Measurements from ENCODE around the gene SH3D19.

Gene SH3D19

DNA sequence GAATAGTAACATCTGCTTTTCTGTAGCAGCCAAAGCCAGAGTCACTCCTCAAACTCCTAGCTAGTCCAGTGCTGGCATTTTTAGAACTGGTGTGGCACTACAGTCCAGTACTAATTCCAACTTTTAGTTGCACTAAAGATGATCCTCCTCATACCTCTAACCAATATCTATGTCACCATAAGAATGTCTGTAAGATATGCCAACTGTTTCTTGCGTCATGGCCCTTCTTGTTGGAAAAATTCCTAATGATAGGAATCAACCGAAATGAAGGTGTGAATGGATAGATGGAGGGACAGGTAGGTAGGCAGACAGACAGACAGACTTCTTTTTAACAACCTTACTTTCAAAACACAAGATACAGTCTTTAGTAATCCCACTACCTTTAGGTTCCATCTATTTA lies 123.0 kb downstream of the SH3D19 start:
- no peaks in the 10 kb centered on the region for H3K9me3 ChIP-seq (ENCODE audit: control insufficient read depth, insufficient read depth, low read length)
- no peak overlapping the region for H3K4me3 ChIP-seq (ENCODE audit: low read depth, low read length)
- H3K4me1 ChIP-seq (ENCODE audit: control insufficient read depth, insufficient read depth, low read length) = no peaks in the 10 kb centered on the region
- no peaks in the 10 kb centered on the region for H3K27me3 ChIP-seq (ENCODE audit: control insufficient read depth, insufficient read depth, low read length)
- H3K9ac ChIP-seq (ENCODE audit: low read depth, low read length) = no peak overlapping the region
- no peaks in the 10 kb centered on the region for H3K36me3 ChIP-seq (ENCODE audit: control insufficient read depth, insufficient read depth, low read length)

DNA sequence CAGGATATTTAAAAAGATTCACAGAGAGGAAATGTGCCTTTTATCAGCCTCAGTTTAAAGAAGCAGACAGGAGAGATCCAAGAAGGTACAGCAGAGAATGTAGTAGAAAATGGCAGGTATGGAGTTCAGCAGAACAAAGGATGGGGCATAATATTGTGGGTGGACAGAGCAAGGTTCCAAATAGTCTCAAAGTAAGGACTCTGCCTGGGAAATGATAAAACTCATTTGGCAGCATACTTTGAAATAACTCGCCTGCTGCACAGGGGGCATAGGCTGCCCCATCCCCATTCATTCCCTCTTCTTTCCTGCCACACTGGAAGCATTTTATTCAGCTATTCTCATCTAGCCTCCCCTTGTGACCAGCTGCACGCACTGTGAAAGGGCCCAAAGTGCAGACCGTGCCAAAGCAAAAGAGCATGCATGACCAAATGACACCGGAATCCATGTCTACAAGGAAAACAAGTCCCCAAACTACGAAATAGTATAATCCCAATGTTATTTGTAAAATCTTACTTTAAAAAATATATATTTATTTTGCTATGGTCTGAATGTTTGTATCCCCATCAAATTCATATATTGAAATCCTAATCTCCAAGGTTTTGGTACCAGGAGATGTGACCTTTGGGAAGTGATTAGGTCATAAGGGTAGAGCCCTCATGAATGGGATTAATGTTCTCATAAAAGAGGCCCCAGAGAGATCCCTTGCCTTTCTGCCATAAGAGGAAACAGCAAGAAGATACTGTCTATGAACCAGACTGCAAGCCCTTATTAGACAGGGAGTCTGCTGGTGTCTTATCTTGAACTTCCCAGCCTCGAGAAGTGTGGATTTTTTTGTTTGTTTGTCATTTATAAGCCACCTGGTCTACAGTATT lies 125.8 kb downstream of the SH3D19 start:
- Histone ChIP-seq H3K4me3 (ENCODE audit: low read depth, low read length) (no peak overlapping the region), H3K36me3 (ENCODE audit: control insufficient read depth, insufficient read depth, low read length) (no peaks in the 10 kb centered on the region), H3K27me3 (ENCODE audit: control insufficient read depth, insufficient read depth, low read length) (no peaks in the 10 kb centered on the region), H3K4me1 (ENCODE audit: control insufficient read depth, insufficient read depth, low read length) (no peaks in the 10 kb centered on the region), H3K9ac (ENCODE audit: low read depth, low read length) (no peak overlapping the region), H3K9me3 (ENCODE audit: control insufficient read depth, insufficient read depth, low read length) (no peaks in the 10 kb centered on the region)

DNA sequence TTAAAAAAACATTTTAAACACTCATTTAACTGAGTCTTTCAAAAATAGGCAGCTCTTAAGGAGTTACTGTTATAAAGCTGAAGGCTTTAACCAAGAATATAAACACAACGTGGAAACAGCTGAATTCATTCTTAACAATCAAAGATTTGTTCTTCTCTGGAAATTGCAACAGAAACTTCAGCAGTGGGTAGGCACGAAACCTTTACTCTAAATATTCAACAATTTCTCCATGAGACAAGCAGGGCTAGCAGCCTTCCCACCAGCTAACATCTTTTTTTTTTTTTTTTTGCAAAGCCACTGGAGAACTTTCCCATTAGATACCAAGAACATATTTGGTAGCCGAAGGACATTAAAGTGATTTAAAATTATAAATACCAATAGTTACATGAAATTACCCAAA lies 126.7 kb downstream of the SH3D19 start:
- Histone ChIP-seq H3K9ac (ENCODE audit: low read depth, low read length) (no peak overlapping the region), H3K27me3 (ENCODE audit: control insufficient read depth, insufficient read depth, low read length) (no peaks in the 10 kb centered on the region), H3K36me3 (ENCODE audit: control insufficient read depth, insufficient read depth, low read length) (no peaks in the 10 kb centered on the region), H3K4me3 (ENCODE audit: low read depth, low read length) (no peak overlapping the region), H3K4me1 (ENCODE audit: control insufficient read depth, insufficient read depth, low read length) (no peaks in the 10 kb centered on the region), H3K9me3 (ENCODE audit: control insufficient read depth, insufficient read depth, low read length) (no peaks in the 10 kb centered on the region)

DNA sequence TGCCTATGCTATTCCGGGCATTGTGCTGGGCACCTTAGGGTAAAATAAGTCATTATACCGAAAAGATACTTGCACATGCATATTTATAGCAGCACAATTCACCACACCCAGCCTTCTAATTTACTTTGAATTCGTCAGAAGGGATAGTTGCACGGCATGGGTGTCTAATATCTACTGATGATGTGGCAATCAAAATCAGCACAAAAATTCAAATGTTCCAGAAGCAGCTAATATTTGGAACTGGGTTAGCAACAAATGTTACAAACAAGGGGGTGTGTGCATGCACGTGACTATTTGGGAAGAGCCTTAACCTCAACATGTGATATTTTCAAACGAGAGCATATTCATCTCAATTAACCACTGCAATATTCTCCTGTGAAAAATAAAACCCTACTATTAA lies 128.2 kb downstream of the SH3D19 start:
- H3K27me3 ChIP-seq (ENCODE audit: control insufficient read depth, insufficient read depth, low read length) = no peaks in the 10 kb centered on the region
- H3K4me3 ChIP-seq (ENCODE audit: low read depth, low read length) = no peak overlapping the region
- no peaks in the 10 kb centered on the region for H3K4me1 ChIP-seq (ENCODE audit: control insufficient read depth, insufficient read depth, low read length)
- H3K9me3 ChIP-seq (ENCODE audit: control insufficient read depth, insufficient read depth, low read length) = no peaks in the 10 kb centered on the region
- H3K9ac ChIP-seq (ENCODE audit: low read depth, low read length) = no peak overlapping the region
- H3K36me3 ChIP-seq (ENCODE audit: control insufficient read depth, insufficient read depth, low read length) = no peaks in the 10 kb centered on the region

DNA sequence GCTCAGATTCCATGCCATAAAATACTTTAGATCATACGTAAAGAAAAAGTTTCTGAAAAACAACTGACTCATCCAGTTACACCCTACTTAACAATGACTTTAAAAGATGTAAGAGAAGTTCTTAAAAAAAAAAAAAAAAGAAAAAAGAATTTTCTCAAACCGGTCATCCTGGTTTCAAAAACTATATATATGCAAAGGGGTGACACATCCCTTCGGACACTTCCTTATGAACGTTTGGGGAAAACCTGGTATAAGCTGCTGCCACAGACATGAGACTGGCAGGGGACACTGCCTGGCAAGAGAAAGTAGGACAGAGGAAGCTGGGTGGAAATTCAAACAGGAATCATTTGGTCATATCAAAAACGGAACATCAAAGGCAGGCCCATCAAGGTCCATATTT lies 129.6 kb downstream of the SH3D19 start:
- Histone ChIP-seq H3K4me1 (ENCODE audit: control insufficient read depth, insufficient read depth, low read length) (no peaks in the 10 kb centered on the region), H3K27me3 (ENCODE audit: control insufficient read depth, insufficient read depth, low read length) (no peaks in the 10 kb centered on the region), H3K9ac (ENCODE audit: low read depth, low read length) (no peak overlapping the region), H3K9me3 (ENCODE audit: control insufficient read depth, insufficient read depth, low read length) (no peaks in the 10 kb centered on the region), H3K36me3 (ENCODE audit: control insufficient read depth, insufficient read depth, low read length) (no peaks in the 10 kb centered on the region), H3K4me3 (ENCODE audit: low read depth, low read length) (no peak overlapping the region)

DNA sequence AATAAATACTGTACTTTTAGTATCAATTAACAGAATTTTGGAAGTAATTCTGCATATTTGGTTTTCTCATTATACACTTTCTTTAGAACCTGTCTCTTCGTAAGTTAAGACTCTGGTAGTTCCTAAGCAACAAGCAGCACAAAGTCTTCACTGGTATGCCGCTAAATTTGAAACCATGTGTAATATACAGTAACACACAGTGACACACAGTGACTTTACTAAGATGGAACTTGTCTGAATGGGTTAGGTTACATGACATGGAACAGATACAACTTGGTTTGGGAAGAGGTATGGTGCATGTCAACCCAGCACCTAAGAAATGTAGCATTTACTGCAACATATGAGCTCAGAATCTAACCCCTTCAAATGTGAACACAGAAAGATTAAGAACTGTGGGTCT lies 132.0 kb downstream of the SH3D19 start:
- H3K9me3 ChIP-seq (ENCODE audit: control insufficient read depth, insufficient read depth, low read length) = no peaks in the 10 kb centered on the region
- H3K27me3 ChIP-seq (ENCODE audit: control insufficient read depth, insufficient read depth, low read length) = no peaks in the 10 kb centered on the region
- H3K4me3 ChIP-seq (ENCODE audit: low read depth, low read length) = no peak overlapping the region
- H3K4me1 ChIP-seq (ENCODE audit: control insufficient read depth, insufficient read depth, low read length) = no peaks in the 10 kb centered on the region
- no peak overlapping the region for H3K9ac ChIP-seq (ENCODE audit: low read depth, low read length)
- H3K36me3 ChIP-seq (ENCODE audit: control insufficient read depth, insufficient read depth, low read length) = no peaks in the 10 kb centered on the region

DNA sequence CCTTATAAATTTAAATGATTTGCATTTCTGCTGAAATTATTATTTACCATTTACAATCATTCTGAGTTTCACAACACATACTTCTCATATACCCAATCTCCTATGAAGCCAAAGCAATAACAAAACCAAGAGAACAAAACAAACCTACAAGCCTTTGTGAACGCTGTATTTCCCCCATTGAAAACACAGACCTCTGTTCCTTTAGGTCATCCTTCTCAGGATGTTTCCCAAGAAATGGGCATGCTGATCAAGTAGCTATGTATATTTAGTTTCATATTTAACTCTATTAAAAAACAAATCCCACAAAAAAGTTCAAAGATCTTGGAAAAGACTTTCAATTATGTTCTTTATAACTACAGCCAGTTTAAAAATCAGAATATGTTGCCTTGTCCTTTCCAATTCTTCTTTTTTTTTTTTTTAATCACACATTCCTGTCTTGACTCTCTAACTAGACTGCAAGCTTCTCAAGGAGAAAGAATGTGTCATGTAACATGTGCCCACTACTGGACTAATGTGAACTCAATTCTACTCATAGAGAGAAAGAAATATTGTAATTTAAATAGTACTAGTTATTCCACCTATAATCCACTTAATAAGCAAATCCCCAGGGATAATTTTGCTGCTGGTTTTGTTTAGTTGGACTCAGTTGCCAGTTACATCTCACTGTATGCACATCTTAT lies 132.7 kb downstream of the SH3D19 start:
- Histone ChIP-seq H3K4me3 (ENCODE audit: low read depth, low read length) (no peak overlapping the region), H3K27me3 (ENCODE audit: control insufficient read depth, insufficient read depth, low read length) (no peaks in the 10 kb centered on the region), H3K9me3 (ENCODE audit: control insufficient read depth, insufficient read depth, low read length) (no peaks in the 10 kb centered on the region), H3K36me3 (ENCODE audit: control insufficient read depth, insufficient read depth, low read length) (no peaks in the 10 kb centered on the region), H3K4me1 (ENCODE audit: control insufficient read depth, insufficient read depth, low read length) (no peaks in the 10 kb centered on the region), H3K9ac (ENCODE audit: low read depth, low read length) (no peak overlapping the region)

DNA sequence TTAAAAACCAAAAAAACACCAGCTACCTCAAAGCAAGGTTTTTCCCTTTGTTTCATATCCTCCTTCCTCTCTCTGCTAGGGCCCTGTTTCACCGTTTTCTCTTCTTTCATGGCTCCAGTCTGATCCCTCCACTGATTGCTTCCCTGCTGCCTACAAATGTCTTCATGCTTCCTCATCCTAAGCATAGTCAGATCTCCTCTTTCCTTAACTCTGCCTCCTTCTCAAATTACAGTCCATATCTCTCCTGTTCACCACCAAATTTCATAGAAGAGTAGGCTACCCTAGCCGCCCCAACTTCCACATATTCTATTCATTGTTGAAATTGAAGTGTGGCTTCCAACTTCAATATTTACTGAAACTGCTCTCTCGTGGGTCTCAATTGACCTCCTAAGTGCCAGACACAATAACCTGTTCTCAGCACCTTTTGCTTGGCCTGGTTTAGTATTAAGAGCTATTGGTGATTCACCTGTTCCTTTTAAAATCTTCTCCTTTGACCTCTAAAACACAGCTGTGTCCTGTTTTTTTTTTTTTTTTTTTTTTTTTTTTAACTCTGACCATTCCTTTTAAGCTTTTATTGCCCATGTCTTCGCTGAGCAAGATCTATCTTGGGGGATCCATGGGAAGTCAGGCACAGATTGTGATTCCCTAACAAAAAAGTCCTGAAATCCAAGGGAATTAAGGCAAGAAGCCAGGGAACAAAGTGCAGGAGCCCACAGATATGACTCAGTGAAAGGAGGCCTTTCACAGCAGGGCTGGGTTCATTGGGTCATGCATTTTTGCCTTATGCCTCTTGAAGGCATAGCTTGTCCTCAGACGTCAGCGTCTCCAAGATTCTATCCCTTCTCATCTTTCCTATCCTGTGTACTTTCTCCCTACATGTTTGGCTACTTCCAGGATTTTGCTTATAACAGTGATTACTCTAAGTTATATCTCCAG lies 140.6 kb downstream of the SH3D19 start:
- H3K9me3 ChIP-seq (ENCODE audit: control insufficient read depth, insufficient read depth, low read length) = no peaks in the 10 kb centered on the region

DNA sequence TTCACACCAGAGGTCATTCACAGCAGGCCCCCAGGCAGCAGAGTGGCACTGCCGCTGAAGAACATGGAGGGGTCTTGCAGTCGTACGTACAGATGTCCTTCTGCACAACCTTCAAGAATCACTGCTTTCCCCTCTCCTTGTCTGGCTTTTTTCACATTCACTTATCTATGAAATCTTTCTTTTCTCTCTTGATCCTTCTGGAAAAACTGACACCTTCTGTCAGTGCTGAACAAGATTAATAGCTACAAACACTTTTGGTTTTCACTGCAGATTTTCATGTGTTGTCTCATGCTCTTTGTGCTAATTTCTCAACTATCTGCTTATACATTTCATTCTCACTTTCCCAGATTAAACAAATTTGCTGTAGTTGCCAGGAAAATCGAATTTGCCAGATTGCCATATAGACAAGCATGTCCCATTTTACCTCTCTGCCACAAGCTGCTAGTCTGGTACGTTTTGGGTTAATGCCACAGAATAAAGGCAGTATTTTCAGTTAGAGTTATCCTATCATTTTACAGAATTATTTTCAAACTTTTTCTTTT lies 142.9 kb downstream of the SH3D19 start:
- H3K36me3 ChIP-seq (ENCODE audit: control insufficient read depth, insufficient read depth, low read length) = no peaks in the 10 kb centered on the region
- no peaks in the 10 kb centered on the region for H3K9me3 ChIP-seq (ENCODE audit: control insufficient read depth, insufficient read depth, low read length)
- H3K27me3 ChIP-seq (ENCODE audit: control insufficient read depth, insufficient read depth, low read length) = no peaks in the 10 kb centered on the region
- H3K4me1 ChIP-seq (ENCODE audit: control insufficient read depth, insufficient read depth, low read length) = no peaks in the 10 kb centered on the region
- H3K9ac ChIP-seq (ENCODE audit: low read depth, low read length) = no peak overlapping the region
- H3K4me3 ChIP-seq (ENCODE audit: low read depth, low read length) = no peak overlapping the region

More for the DNA sequence above, 140.6 kb downstream of the SH3D19 start:
- Histone ChIP-seq H3K4me3 (ENCODE audit: low read depth, low read length) (no peak overlapping the region), H3K9ac (ENCODE audit: low read depth, low read length) (no peak overlapping the region), H3K27me3 (ENCODE audit: control insufficient read depth, insufficient read depth, low read length) (no peaks in the 10 kb centered on the region), H3K36me3 (ENCODE audit: control insufficient read depth, insufficient read depth, low read length) (no peaks in the 10 kb centered on the region), H3K4me1 (ENCODE audit: control insufficient read depth, insufficient read depth, low read length) (no peaks in the 10 kb centered on the region)

DNA sequence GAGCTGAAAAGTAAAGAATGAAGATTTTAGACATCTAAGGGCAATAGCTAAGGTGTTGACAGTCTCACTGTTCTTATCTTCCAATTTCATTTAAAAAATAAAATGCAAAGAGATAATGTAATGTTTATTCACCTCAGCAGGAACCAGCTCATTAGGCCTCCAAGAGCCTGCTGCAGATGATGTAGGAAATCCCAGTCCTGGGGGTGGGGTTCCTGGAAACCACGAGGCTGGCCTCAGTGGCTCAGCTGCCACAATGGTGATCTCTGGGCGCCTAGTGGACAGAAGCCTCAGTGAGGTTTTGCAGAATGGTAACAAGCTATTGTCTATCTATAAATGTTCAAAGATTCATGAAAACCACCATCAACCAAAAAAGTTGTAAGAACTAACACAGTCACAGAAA lies 148.7 kb downstream of the SH3D19 start:
- no peak overlapping the region for H3K4me3 ChIP-seq (ENCODE audit: low read depth, low read length)
- no peaks in the 10 kb centered on the region for H3K9me3 ChIP-seq (ENCODE audit: control insufficient read depth, insufficient read depth, low read length)
- no peaks in the 10 kb centered on the region for H3K27me3 ChIP-seq (ENCODE audit: control insufficient read depth, insufficient read depth, low read length)
- no peak overlapping the region for H3K9ac ChIP-seq (ENCODE audit: low read depth, low read length)
- H3K4me1 ChIP-seq (ENCODE audit: control insufficient read depth, insufficient read depth, low read length) = no peaks in the 10 kb centered on the region
- H3K36me3 ChIP-seq (ENCODE audit: control insufficient read depth, insufficient read depth, low read length) = no peaks in the 10 kb centered on the region
